Activated B cell treated with CpG ODN at 0.5 μM for 24 hours (primary cell): ENCODE data around the gene HOXC11. TPM values are rescaled to one million over a fixed set of nuclear protein-coding genes. Genes with fewer than 3 reads are reported as not detected.

ENCODE experiments used
- ATAC-seq: fragments of 200-7000 bp; cut with Tn5 transposase; one replicate; pipeline ENCODE4 v1.10.0; 2021; ENCODE audit warnings: low read depth, mild to moderate bottlenecking, moderate library complexity
- CTCF ChIA-PET: fragments of 350-600 bp; sonication (Branson Sonifier 250); formaldehyde crosslinking; loops from one replicate; lab custom pipeline; 2021; ENCODE audit warnings: antibody characterized with exemption; lab: Charles Lee
- POLR2A ChIA-PET: fragments of 350-600 bp; sonication (Branson Sonifier 250); formaldehyde crosslinking; loops from one replicate; lab custom pipeline; 2021; ENCODE audit warnings: antibody characterized with exemption; lab: Charles Lee
- DNase-seq: peaks from one replicate; pipeline ENCODE4 v3.0.0; 2022
- H3K27ac Mint-ChIP-seq: one replicate; pipeline ENCODE4 v1.8.0; 2020; ENCODE audit warnings: mixed read lengths
- H3K27me3 Mint-ChIP-seq: one replicate; pipeline ENCODE4 v1.8.0; 2021; ENCODE audit warnings: mixed read lengths
- H3K36me3 Mint-ChIP-seq: one replicate; pipeline ENCODE4 v1.8.0; 2021; ENCODE audit warnings: low read depth, mixed read lengths
- H3K4me1 Mint-ChIP-seq: one replicate; pipeline ENCODE4 v1.8.0; 2021; ENCODE audit warnings: mixed read lengths
- H3K4me3 Mint-ChIP-seq: one replicate; pipeline ENCODE4 v1.8.0; 2020; ENCODE audit warnings: mild to moderate bottlenecking, mixed read lengths
- H3K9me3 Mint-ChIP-seq: one replicate; pipeline ENCODE4 v1.8.0; 2020; ENCODE audit warnings: mixed read lengths
- intact Hi-C: fragments of 100-400 bp; cut with micrococcal nuclease; formaldehyde crosslinking; loops from one replicate; pipeline ENCODE4 v1.15.1; 2024
- total RNA-seq: library from RNA; stranded (reverse); gene quantifications from 2 replicates; pipeline ENCODE4 v1.2.3, GENCODE V29; 2022
- TF ChIP-seq, protein P1 (sequence below): fragments of 200-600 bp; IDR thresholded peaks from one replicate; pipeline ENCODE4 v1.8.0; 2022; ENCODE audit warnings: antibody characterized with exemption, mild to moderate bottlenecking

Gene HOXC11
- total RNA-seq, 1 donor from 2014 or later = not detected

DNA sequence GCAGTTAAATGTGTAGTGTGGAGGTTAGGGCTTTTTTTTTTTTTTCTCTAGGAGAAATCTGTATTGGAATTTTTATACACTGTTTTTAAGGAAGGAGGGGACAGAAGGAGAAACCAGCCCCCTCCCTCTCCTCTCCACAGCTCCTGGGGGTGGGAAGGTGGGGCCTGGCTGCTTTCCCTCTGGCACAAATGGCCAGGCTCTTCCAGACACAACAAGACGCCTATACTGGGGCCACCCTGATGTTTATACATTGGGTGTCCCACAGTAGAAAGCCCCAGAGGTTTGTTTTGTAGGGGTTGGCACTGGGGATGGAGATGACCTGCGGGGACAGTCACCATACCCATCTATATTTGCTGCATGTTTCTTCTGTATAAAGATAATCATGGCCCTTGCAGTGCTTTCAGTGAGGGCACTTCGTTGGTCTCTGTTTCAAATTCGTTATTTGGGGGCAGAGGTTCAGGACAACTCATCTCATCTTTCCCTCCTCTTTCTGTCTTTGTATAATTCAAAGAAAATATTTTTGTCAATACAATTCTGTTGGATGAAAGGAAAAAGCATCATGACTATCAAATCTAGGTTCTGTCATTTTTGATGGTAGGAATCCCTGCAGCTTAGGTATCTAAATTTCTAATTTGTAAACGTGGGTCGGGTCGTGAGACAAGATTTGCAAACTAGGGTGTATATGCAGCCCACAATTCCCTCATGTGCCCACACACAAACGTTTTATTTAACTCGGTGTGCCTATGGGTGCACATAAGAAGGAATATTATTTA, 4.1 kb downstream of the HOXC11 start:
- CTCF ChIA-PET = no interaction called here
- H3K27ac Mint-ChIP-seq = no peak overlapping the region

DNA sequence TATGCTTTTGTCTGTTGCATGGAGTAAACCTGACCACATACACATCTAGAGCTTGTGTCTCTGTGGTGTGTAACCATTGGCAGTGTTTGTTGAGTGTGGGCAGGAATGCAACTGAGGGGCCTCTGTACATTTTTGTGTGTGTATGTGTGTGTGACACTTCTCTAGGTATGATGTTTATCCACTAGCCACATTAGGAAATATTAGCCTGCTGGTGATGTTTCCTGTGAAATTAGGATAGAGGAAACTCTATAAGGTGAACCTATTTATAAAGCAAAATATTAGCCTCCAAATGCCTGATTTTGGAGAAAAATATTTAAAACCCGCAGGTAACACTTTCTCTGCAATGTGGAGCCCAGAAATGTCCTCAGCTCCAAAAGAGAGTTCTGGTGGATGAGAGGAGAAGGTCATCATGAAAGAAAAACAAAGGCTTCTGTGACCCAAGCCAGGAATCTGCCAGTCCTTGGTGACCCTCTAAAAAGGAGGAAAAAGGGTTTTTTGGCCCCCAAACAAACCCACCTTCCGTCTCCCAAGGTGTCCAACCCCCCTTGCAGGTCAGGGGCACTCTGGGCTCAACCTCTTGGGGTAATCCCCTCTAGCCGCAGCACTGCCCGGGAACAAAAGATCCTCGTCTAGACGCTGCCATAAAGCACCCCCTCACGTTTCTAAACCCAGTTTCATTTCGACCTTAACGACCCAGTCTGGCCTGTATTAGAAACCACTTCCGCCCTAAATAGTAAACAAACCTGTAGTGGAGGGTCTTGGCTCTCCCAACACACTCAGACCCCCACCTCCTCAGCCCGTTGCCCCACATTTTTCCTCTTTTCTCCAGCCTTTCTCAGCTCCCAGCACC, 4.9 kb downstream of the HOXC11 start:
- POLR2A ChIA-PET = interaction anchor here (0.6 to 0.7 kb wide), 2 partner anchors 54 to 81 kb away, joined by 4 read pairs; no protein-coding TSS in a partner anchor

More for the DNA sequence above, 4.1 kb downstream of the HOXC11 start:
- Mint-ChIP-seq H3K9me3 (peaks cover 4% of the 10 kb centered on the region), H3K4me3 (no peak overlapping the region), H3K4me1 (peaks cover 15% of the 10 kb centered on the region), H3K27me3 (peaks cover 76% of the 10 kb centered on the region), H3K36me3 (no peaks in the 10 kb centered on the region)
- DNase-seq = no peak
- no peak for ATAC-seq
- intact Hi-C loops = no loop called here
- TF ChIP-seq, protein P1, sequence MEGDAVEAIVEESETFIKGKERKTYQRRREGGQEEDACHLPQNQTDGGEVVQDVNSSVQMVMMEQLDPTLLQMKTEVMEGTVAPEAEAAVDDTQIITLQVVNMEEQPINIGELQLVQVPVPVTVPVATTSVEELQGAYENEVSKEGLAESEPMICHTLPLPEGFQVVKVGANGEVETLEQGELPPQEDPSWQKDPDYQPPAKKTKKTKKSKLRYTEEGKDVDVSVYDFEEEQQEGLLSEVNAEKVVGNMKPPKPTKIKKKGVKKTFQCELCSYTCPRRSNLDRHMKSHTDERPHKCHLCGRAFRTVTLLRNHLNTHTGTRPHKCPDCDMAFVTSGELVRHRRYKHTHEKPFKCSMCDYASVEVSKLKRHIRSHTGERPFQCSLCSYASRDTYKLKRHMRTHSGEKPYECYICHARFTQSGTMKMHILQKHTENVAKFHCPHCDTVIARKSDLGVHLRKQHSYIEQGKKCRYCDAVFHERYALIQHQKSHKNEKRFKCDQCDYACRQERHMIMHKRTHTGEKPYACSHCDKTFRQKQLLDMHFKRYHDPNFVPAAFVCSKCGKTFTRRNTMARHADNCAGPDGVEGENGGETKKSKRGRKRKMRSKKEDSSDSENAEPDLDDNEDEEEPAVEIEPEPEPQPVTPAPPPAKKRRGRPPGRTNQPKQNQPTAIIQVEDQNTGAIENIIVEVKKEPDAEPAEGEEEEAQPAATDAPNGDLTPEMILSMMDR = no peak
- POLR2A ChIA-PET = interaction anchor here (0.7 kb wide), 1 partner anchor 82 kb away, joined by 4 read pairs; no protein-coding TSS in a partner anchor

DNA sequence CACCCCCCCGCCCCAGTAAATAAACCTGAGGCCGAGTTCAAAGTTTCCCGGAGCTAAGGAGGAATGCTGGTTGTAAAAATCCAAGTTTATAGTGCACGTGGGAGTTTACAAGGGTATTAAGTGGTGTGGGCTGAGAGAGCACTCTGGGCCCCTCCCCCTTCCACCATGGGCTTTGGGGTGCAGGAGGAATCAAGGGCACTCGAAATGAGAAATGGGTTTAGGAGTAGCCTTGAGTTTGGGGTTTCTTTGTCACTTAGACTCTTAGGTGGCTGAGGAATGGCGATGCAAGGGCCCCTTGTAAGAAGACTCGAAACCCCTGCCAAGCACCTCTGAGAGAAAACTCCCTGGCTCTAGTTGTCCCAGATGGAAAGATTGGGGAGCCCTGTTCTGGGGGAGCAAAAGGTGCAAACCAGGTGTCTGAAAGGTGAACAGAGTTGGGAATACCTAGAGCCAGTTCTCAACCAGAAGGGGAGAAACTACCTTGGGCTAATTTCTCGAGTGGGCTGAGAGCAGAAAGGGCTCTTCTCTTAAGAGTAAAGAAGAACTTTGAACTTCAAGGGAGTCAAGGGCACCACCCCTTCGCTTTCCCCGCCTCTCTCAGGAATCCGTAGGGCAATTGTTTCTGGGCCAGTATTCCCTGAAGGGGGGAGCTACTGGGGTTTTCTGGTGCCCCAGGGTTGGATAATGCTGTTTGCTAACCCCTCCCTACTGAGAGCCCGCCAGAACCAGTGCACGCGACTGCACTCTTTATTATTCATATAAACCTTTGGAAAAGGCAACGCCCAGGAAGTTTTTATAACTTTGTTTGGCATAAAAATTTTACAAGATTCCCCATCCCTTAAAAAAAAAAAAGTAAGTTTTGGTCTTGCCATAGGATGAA, 5.8 kb downstream of the HOXC11 start:
- peaks cover 2% of the 10 kb centered on the region for H3K9me3 Mint-ChIP-seq
- H3K27ac Mint-ChIP-seq = no peak overlapping the region
- no peak overlapping the region for H3K4me3 Mint-ChIP-seq
- intact Hi-C loops = no loop called here
- H3K36me3 Mint-ChIP-seq = no peaks in the 10 kb centered on the region
- no peak for DNase-seq
- ChIA-PET CTCF (no interaction called here), POLR2A (interaction anchor here (0.6 kb wide), 1 partner anchor 53 kb away, joined by 4 read pairs; no protein-coding TSS in a partner anchor)
- TF ChIP-seq, protein P1 = no peak
- peaks cover 10% of the 10 kb centered on the region for H3K4me1 Mint-ChIP-seq
- no peak for ATAC-seq
- peaks cover 77% of the 10 kb centered on the region for H3K27me3 Mint-ChIP-seq

More for the DNA sequence above, 4.9 kb downstream of the HOXC11 start:
- Mint-ChIP-seq H3K27ac (no peak overlapping the region), H3K9me3 (peaks cover 2% of the 10 kb centered on the region), H3K4me1 (peaks cover 15% of the 10 kb centered on the region), H3K27me3 (peaks cover 75% of the 10 kb centered on the region), H3K4me3 (no peak overlapping the region), H3K36me3 (no peaks in the 10 kb centered on the region)
- DNase-seq (no peak), ATAC-seq (no peak)
- CTCF ChIA-PET = no interaction called here
- intact Hi-C loops = no loop called here
- TF ChIP-seq, protein P1 = no peak

DNA sequence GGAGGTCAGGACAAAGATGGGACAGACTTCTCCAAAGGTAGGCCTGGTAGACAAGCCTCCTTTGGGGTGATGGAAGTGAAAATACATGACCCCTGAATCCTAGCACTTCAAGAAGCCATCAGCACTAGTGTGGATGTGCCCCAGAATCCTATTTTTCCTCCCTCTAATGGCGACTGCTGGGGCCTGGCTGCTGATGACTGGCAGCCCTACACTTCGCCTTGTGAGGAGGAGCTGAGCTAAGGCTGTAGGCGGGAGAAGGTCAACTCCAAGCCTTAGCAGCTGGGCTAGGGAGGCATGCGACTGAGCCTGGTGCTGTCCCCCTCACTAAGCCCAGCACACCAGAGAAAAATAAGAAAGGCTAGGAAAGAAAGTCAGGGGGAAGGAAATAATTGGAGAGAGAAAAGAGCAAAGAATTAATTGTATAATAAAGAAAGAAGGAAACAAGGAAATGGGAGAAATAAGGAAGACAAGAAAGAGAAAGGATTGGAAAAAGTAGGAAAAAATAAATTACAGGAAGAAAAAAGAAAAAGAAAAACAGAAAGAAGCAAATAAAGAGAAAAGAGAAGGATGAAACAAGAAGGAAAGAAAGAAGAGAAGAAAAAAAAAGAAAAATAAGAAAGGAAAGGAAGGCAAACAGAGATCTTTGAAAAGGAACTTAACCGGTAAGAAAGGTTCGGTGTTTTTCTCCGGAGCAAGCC, 7.3 kb downstream of the HOXC11 start:
- Mint-ChIP-seq H3K27me3 (peaks cover 80% of the 10 kb centered on the region), H3K4me1 (peaks cover 13% of the 10 kb centered on the region), H3K9me3 (peaks cover 2% of the 10 kb centered on the region), H3K4me3 (no peak overlapping the region), H3K27ac (no peak overlapping the region), H3K36me3 (no peaks in the 10 kb centered on the region)
- ATAC-seq (no peak), DNase-seq (no peak)
- intact Hi-C loops = no loop called here
- TF ChIP-seq, protein P1 = no peak
- ChIA-PET CTCF (no interaction called here), POLR2A (no interaction called here)
